HFFc6 (cell line): ENCODE measurements around the gene STRN4. TPM values are rescaled to one million over a fixed set of nuclear protein-coding genes. Genes with fewer than 3 reads are reported as not detected.
A peak's percentile ranks its signal among the peaks of the same experiment; 100 is the strongest.

Source experiments
- DNase-seq: peaks from one replicate; pipeline ENCODE4 v3.0.0-alpha.2; 2018
- H3K27ac Mint-ChIP-seq: 2 replicates; pipeline ENCODE4 v1.8.0; 2020; ENCODE audit warnings: mild to moderate bottlenecking, mixed read lengths
- H3K27me3 Mint-ChIP-seq: 2 replicates; pipeline ENCODE4 v1.8.0; 2021; ENCODE audit warnings: mild to moderate bottlenecking, moderate library complexity, mixed read lengths; ENCODE audit not compliant: insufficient read depth
- H3K36me3 Mint-ChIP-seq: 2 replicates; pipeline ENCODE4 v1.8.0; 2021; ENCODE audit warnings: low read depth, mixed read lengths
- H3K4me1 Mint-ChIP-seq: 2 replicates; pipeline ENCODE4 v1.8.0; 2020; ENCODE audit warnings: low read depth, mixed read lengths
- H3K4me3 Mint-ChIP-seq: 2 replicates; pipeline ENCODE4 v1.8.0; 2020; ENCODE audit warnings: mild to moderate bottlenecking, moderate library complexity, mixed read lengths
- H3K9me3 Mint-ChIP-seq: 2 replicates; pipeline ENCODE4 v1.8.0; 2020; ENCODE audit warnings: mild to moderate bottlenecking, mixed read lengths
- CTCF ChIP-seq: fragments of 200-600 bp; sonication (generic); IDR thresholded peaks from 2 replicates; pipeline ENCODE4 v1.5.0; 2021; ENCODE audit warnings: antibody characterized with exemption, mild to moderate bottlenecking
- total RNA-seq, 6 experiments: library from RNA; stranded (reverse); fragmentation: NEBNext Ultra II Directional; extraction: Animal tissue kit (Norgen Biotek cat#: 25700); gene quantifications; 2 replicates in 1 of 6; 3 replicates in 5 of 6; pipeline ENCODE4 v1.2.3, GENCODE V29; 2021

STRN4 gene
- total RNA-seq, 6 experiments from 2014 or later = 53.6 to 60.8 (median 58.3) TPM

GRCh38 chr19:46730595-46730994 lies 15.7 kb downstream of the STRN4 start:
- Mint-ChIP-seq H3K36me3 (peaks cover 38% of the 10 kb centered on the region), H3K27ac (peak overlapping the region; percentile 88), H3K27me3 (peaks cover 5% of the 10 kb centered on the region), H3K4me1 (peaks cover 38% of the 10 kb centered on the region), H3K9me3 (no peaks in the 10 kb centered on the region), H3K4me3 (peak overlapping the region; percentile 65; the same call in 1 of the 2 replicates)
- no peak for DNase-seq
- no peak for TF ChIP-seq CTCF

- TF ChIP-seq CTCF = no peak
- Mint-ChIP-seq H3K4me3 (no peak overlapping the region), H3K27ac (peak overlapping the region; percentile 88), H3K9me3 (no peaks in the 10 kb centered on the region), H3K27me3 (peaks cover 4% of the 10 kb centered on the region), H3K4me1 (peaks cover 38% of the 10 kb centered on the region), H3K36me3 (peaks cover 38% of the 10 kb centered on the region)
- no peak for DNase-seq
Observed at GRCh38 chr19:46730187-46730586, 16.1 kb downstream of the STRN4 start.

- TF ChIP-seq CTCF = no peak
- Mint-ChIP-seq H3K36me3 (peaks cover 38% of the 10 kb centered on the region), H3K4me1 (peaks cover 38% of the 10 kb centered on the region), H3K9me3 (no peaks in the 10 kb centered on the region), H3K27ac (peak overlapping the region; percentile 88), H3K4me3 (no peak overlapping the region), H3K27me3 (peaks cover 4% of the 10 kb centered on the region; the same call in 1 of the 2 replicates)
- no peak for DNase-seq
Observed at GRCh38 chr19:46729696-46730095, 16.6 kb downstream of the STRN4 start.

GRCh38 chr19:46728693-46729339 lies 17.4 kb downstream of the STRN4 start:
- no peak overlapping the region for H3K4me3 Mint-ChIP-seq

GRCh38 chr19:46728208-46728607 lies 18.0 kb downstream of the STRN4 start:
- peaks cover 4% of the 10 kb centered on the region; the same call in 1 of the 2 replicates for H3K27me3 Mint-ChIP-seq
- DNase-seq = no peak
- no peak overlapping the region for H3K4me3 Mint-ChIP-seq
- H3K9me3 Mint-ChIP-seq = no peaks in the 10 kb centered on the region
- no peak overlapping the region for H3K27ac Mint-ChIP-seq
- peaks cover 28% of the 10 kb centered on the region for H3K4me1 Mint-ChIP-seq
- no peak for TF ChIP-seq CTCF
- peaks cover 26% of the 10 kb centered on the region for H3K36me3 Mint-ChIP-seq

More at GRCh38 chr19:46728693-46729339, 17.4 kb downstream of the STRN4 start:
- H3K4me1 Mint-ChIP-seq = peaks cover 34% of the 10 kb centered on the region
- DNase-seq = peak; percentile 23
- peaks cover 32% of the 10 kb centered on the region for H3K36me3 Mint-ChIP-seq
- TF ChIP-seq CTCF = peak; percentile 96
- H3K9me3 Mint-ChIP-seq = no peaks in the 10 kb centered on the region
- peak overlapping the region; percentile 21 for H3K27ac Mint-ChIP-seq
- H3K27me3 Mint-ChIP-seq = peaks cover 4% of the 10 kb centered on the region; the same call in 1 of the 2 replicates
